Upper lobe of right lung (tissue), 1 donor: Measurements from ENCODE around the gene FAM171A2. TPM values are rescaled to one million over a fixed set of nuclear protein-coding genes. Genes with fewer than 3 reads are reported as not detected.
A peak's percentile ranks its signal among the peaks of the same experiment; 100 is the strongest.
"Not testable (repeated sequence)": the region's sequence is repeated elsewhere in the genome, so short reads cannot be mapped to it uniquely, and the experiment has no call there.

ENCODE experiments used
- ATAC-seq: fragments of 200-7000 bp; cut with Tn5 transposase; one replicate; pipeline ENCODE4 v1.9.1; 2020; ENCODE audit warnings: mild to moderate bottlenecking, moderate library complexity
- DNase-seq: peaks from one replicate; pipeline ENCODE4 v3.0.0-alpha.2; 2020
- H3K27ac ChIP-seq: fragments of 200-600 bp; one replicate; pipeline ENCODE4 v1.8.0; 2022
- H3K27me3 ChIP-seq: fragments of 200-600 bp; one replicate; pipeline ENCODE4 v1.8.0; 2022; ENCODE audit warnings: mild to moderate bottlenecking
- H3K36me3 ChIP-seq: fragments of 200-600 bp; one replicate; pipeline ENCODE4 v1.8.0; 2022
- H3K4me1 ChIP-seq: fragments of 200-600 bp; one replicate; pipeline ENCODE4 v1.8.0; 2022
- H3K4me3 ChIP-seq: fragments of 200-600 bp; one replicate; pipeline ENCODE4 v1.8.0; 2022; ENCODE audit warnings: mild to moderate bottlenecking
- H3K9me3 ChIP-seq: fragments of 200-600 bp; one replicate; pipeline ENCODE4 v1.8.0; 2022
- intact Hi-C: fragments of 100-400 bp; cut with DNase I; formaldehyde crosslinking; loops from one replicate; pipeline ENCODE4 v1.11.0; 2022
- total RNA-seq: library from RNA; stranded (reverse); fragmentation: NEBNext Ultra II Directional; extraction: Animal tissue kit (Norgen Biotek cat#: 25700); gene quantifications from one replicate; pipeline ENCODE4 v1.2.1, GENCODE V29; 2021
- TF ChIP-seq, protein P1 (sequence below): fragments of 200-600 bp; IDR thresholded peaks from one replicate; pipeline ENCODE4 v1.8.0; 2022; ENCODE audit warnings: antibody characterized with exemption
- donor health status: DM: no; HTN: yes; CAD: no; lungs with severe emphysema.

The FAM171A2 gene
- total RNA-seq, 1 donor from 2014 or later = 1.8 TPM

DNA sequence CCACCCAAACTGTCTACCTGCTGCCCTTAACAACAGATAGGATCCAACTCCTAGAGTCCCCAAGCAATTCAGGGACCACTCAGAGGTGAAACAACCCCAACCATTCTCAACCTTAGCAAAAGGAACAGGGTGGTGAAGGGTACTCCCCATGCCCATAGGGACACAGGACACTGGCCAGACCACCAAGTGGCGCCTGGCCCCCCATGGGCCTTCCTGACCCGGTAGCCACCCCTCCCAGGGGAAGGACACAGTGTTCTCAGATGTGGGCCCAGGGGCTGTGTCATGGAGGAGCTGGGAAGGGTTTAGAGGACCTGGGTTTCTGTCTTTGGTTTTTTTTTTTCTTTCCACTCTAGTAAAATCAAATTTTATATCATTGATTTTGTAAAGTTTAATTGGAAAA, 29.3 kb downstream of the FAM171A2 start:
- no peaks in the 10 kb centered on the region for H3K36me3 ChIP-seq
- no peaks in the 10 kb centered on the region for H3K9me3 ChIP-seq
- peak overlapping the region; percentile 30 for H3K27ac ChIP-seq
- H3K4me3 ChIP-seq = no peak overlapping the region
- H3K27me3 ChIP-seq = no peaks in the 10 kb centered on the region
- ATAC-seq = no peak
- intact Hi-C loops = no loop called here
- H3K4me1 ChIP-seq = peaks cover 10% of the 10 kb centered on the region
- TF ChIP-seq, protein P1, sequence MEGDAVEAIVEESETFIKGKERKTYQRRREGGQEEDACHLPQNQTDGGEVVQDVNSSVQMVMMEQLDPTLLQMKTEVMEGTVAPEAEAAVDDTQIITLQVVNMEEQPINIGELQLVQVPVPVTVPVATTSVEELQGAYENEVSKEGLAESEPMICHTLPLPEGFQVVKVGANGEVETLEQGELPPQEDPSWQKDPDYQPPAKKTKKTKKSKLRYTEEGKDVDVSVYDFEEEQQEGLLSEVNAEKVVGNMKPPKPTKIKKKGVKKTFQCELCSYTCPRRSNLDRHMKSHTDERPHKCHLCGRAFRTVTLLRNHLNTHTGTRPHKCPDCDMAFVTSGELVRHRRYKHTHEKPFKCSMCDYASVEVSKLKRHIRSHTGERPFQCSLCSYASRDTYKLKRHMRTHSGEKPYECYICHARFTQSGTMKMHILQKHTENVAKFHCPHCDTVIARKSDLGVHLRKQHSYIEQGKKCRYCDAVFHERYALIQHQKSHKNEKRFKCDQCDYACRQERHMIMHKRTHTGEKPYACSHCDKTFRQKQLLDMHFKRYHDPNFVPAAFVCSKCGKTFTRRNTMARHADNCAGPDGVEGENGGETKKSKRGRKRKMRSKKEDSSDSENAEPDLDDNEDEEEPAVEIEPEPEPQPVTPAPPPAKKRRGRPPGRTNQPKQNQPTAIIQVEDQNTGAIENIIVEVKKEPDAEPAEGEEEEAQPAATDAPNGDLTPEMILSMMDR = no peak
- DNase-seq = no peak

DNA sequence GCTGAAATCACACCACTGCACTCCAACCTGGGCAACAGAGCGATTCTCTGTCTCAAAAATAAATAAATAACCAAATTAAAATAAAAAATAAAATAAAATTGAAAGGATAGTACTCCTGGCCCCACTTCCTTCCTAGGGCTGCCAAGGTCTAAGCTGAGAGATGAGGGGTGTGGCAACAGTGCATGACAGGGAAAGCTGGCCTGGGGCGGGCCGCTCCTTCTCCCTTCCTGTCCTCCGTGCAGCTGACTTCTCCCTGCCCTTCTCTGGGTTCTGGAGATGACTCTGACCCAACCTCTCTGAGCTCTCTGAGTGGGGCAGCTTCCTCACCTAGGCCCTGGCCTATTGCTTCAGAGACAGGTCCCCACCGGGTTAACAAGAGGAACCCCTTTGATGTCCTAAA, 30.3 kb downstream of the FAM171A2 start:
- TF ChIP-seq, protein P1 = no peak
- H3K4me1 ChIP-seq = peaks cover 10% of the 10 kb centered on the region
- intact Hi-C loops = no loop called here
- H3K9me3 ChIP-seq = no peaks in the 10 kb centered on the region
- DNase-seq (peak; percentile 76), ATAC-seq (peak; percentile 82)
- H3K4me3 ChIP-seq = no peak overlapping the region
- H3K36me3 ChIP-seq = no peaks in the 10 kb centered on the region
- no peaks in the 10 kb centered on the region for H3K27me3 ChIP-seq
- H3K27ac ChIP-seq = no peak overlapping the region

DNA sequence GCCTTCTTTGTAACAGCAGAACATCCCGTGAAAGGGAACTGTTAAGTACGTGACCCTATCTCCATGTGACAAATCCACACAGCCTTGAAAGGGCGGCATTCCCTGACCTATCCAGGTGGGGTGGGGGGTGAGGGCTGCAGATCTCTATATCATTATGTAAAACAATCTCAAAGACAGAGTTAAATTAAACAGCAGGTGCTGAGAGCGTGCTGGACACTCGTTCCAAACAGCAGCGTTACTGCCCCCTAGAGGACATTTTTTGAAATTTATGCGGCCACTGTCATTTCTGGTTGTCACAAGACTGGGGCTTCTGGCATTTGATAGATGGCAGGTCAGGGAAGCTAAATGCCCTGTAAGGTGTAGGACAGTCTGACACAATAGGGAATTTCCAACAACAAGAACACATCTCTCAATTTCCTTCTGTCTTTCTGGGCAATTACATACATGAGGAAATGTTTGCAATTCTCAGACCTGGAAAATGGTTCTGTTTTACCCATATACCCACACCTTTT, 32.3 kb downstream of the FAM171A2 start:
- Histone ChIP-seq H3K4me1 (peaks cover 10% of the 10 kb centered on the region), H3K27ac (no peak overlapping the region), H3K27me3 (no peaks in the 10 kb centered on the region), H3K36me3 (no peaks in the 10 kb centered on the region), H3K4me3 (no peak overlapping the region), H3K9me3 (no peaks in the 10 kb centered on the region)
- TF ChIP-seq, protein P1 = peak; percentile 80
- DNase-seq = no peak
- ATAC-seq = peak; percentile 54
- intact Hi-C loops = no loop called here

DNA sequence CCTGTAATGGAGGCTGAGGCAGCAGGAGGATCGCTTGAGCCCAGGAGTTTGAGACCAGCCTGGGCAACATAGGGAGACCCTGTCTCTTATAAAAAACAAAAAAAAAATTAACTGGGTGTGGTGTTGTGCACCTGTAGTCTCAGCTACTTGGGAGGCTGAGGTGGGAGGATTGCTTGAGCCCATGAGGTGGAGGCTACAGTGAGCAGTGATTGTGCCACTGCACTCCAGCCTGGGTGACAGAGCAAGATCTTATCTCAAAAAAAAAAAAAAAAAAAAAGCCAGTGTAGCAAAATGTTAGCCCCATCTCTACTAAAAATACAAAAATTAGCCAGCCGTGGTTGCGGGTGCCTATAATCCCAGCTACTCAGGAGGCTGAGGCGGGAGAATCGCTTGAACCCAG, 33.4 kb downstream of the FAM171A2 start:
- ATAC-seq, DNase-seq, H3K36me3 ChIP-seq, H3K4me3 ChIP-seq, intact Hi-C loops, H3K27me3 ChIP-seq, H3K27ac ChIP-seq, H3K9me3 ChIP-seq: not testable (repeated sequence)
- H3K4me1 ChIP-seq = peaks cover 16% of the 10 kb centered on the region

DNA sequence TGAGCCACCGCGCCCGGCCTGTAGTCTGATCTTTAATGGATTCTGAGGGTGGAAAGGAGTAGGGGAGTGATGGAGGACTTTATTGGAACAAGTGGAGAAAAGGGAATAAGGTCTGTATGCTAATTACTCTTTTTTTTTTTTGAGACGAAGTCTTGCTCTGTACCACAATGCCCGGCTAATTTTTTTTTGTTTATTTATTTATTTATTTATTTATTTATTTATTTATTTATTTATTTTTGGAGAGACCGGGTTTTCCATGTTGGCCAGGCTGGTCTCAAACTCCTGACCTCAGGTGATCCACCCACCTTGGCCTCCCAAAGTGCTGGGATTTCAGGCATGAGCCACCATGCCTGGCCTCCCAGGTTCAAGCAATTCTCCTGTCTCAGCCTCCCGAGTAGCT, 34.1 kb downstream of the FAM171A2 start:
- intact Hi-C loops = not testable (repeated sequence)

DNA sequence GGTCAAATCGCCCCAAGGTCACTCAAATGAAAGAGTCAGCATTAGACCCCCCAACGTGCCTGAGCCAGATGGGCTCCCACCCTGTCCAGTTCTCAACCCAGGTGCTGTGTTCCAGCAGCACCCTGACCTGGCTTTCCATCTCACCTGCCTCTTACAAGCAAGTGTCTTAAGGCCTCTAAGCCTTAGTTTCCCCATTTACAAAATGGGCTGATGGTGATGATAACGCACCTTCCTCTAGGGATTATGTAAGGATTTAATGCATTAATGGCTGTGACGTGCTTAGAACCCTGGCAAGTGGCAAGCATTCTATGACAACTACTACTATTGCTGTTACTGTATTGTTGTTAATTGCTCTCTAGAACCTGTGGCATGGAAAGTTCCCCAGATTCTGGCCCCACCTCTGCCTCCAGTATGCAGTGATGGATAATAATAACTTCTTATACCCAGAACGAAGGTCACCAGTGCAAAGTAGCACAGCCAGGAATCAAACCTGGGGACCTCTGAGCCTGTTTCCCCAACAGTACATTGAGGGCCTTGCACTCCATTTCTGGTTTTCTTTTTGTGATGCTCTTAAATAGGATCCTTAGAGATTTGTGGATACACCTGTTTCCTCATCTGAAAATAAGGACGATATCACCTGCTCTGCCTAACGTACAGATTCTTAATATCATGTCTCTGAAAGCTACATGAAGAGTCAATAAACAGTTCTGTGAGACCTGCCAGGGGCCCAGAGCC, 35.8 kb downstream of the FAM171A2 start:
- Histone ChIP-seq H3K4me3 (no peak overlapping the region), H3K4me1 (peaks cover 16% of the 10 kb centered on the region), H3K27me3 (no peaks in the 10 kb centered on the region), H3K27ac (no peak overlapping the region), H3K36me3 (no peaks in the 10 kb centered on the region), H3K9me3 (no peaks in the 10 kb centered on the region)
- DNase-seq = no peak
- intact Hi-C loops = no loop called here
- no peak for ATAC-seq
- TF ChIP-seq, protein P1 = no peak

More for the DNA sequence above, 34.1 kb downstream of the FAM171A2 start:
- not testable (repeated sequence) for H3K27me3 ChIP-seq, DNase-seq, H3K4me3 ChIP-seq, H3K27ac ChIP-seq, H3K36me3 ChIP-seq, H3K9me3 ChIP-seq, ATAC-seq
- peaks cover 11% of the 10 kb centered on the region for H3K4me1 ChIP-seq
